GM10248 (cell line): ENCODE results near the gene PRKAB1.
"Not testable (repeated sequence)": the region's sequence is repeated elsewhere in the genome, so short reads cannot be mapped to it uniquely, and the experiment has no call there.

Experiments used
- CTCF ChIA-PET: fragments of 300-600 bp; sonication (Branson Sonifier 250); formaldehyde crosslinking; extraction: SDS; loops from one replicate; lab custom pipeline; 2021; ENCODE audit warnings: antibody characterized with exemption; lab: Yijun Ruan, JAX
- POLR2A ChIA-PET: fragments of 350-650 bp; sonication (Branson Sonifier 250); formaldehyde crosslinking; extraction: SDS; loops from one replicate; lab custom pipeline; 2020; ENCODE audit warnings: antibody characterized with exemption; lab: Yijun Ruan, JAX
- DNase-seq: peaks from one replicate; pipeline ENCODE4 v3.0.0; 2012; ENCODE audit errors: extremely low spot score
- CTCF ChIP-seq: IDR thresholded peaks from 2 replicates; pipeline ENCODE4 v1.5.1; 2012; ENCODE audit warnings: mild to moderate bottlenecking, low read depth; ENCODE audit errors: extremely low read depth, missing control alignments, control extremely low read depth

PRKAB1 gene

GRCh38 chr12:119696943-119697342, 29.0 kb downstream of the PRKAB1 start:
- no peak for DNase-seq
- TF ChIP-seq CTCF, result no peak
- ChIA-PET CTCF (no interaction called here), POLR2A (no interaction called here)

GRCh38 chr12:119699199-119699760, 31.3 kb downstream of the PRKAB1 start:
- ChIA-PET POLR2A (no interaction called here), CTCF (interaction anchor here (0.7 to 2.1 kb wide), 3 partner anchors 11 to 14 kb away, joined by 3 to 5 read pairs (median 3); no protein-coding TSS in a partner anchor)
- no peak for TF ChIP-seq CTCF
- no peak for DNase-seq

GRCh38 chr12:119700078-119700477, 32.1 kb downstream of the PRKAB1 start:
- ChIA-PET POLR2A (interaction anchor here (0.5 kb wide), 1 partner anchor 585 kb away, joined by 3 read pairs; no protein-coding TSS in a partner anchor), CTCF (interaction anchor here (0.7 to 2.1 kb wide), 2 partner anchors 11 to 12 kb away, joined by 3 to 5 read pairs; no protein-coding TSS in a partner anchor)
- DNase-seq, result no peak
- no peak for TF ChIP-seq CTCF

- CTCF ChIA-PET, result interaction anchor here (0.9 kb wide), 1 partner anchor 9 kb away, joined by 4 read pairs; no protein-coding TSS in a partner anchor
- TF ChIP-seq CTCF, result no peak
- POLR2A ChIA-PET, result no interaction called here
- DNase-seq, result no peak
Measured at GRCh38 chr12:119704065-119704747, 36.3 kb downstream of the PRKAB1 start.

GRCh38 chr12:119705182-119705581, 37.2 kb downstream of the PRKAB1 start:
- DNase-seq, result no peak
- no peak for TF ChIP-seq CTCF
- CTCF ChIA-PET, result no interaction called here
- POLR2A ChIA-PET, result no interaction called here

- CTCF ChIA-PET, POLR2A ChIA-PET: not testable (repeated sequence)
Measured at GRCh38 chr12:119706427-119706826, 38.5 kb downstream of the PRKAB1 start.

More at GRCh38 chr12:119706427-119706826, 38.5 kb downstream of the PRKAB1 start:
- DNase-seq, result not testable (repeated sequence)
